Tibial artery (tissue), 4 donors: ENCODE data around the gene TMEM11.

Experiments
- DNase-seq, 2 donors: peaks; one replicate each; pipeline ENCODE4 v3.0.0-alpha.2; 2019
- H3K27ac ChIP-seq, 2 donors: fragments of 200-600 bp; sonication (generic) in 1 of 2; 1 replicate in 1 of 2; 2 replicates in 1 of 2; pipeline ENCODE4 v1.5.1; 2018 to 2019; ENCODE audit warnings: mild to moderate bottlenecking in 1 of 2
- H3K27me3 ChIP-seq, 2 donors: fragments of 200-600 bp; sonication (generic) in 1 of 2; one replicate each; pipeline versions ENCODE4 v1.5.1 to v1.6.0; 2016 to 2019
- H3K36me3 ChIP-seq, 3 donors: fragments of 200-600 bp; sonication (generic) in 2 of 3; one replicate each; pipeline ENCODE4 v1.5.1; 2016 to 2019; ENCODE audit warnings: mild to moderate bottlenecking in 2 of 3
- H3K4me1 ChIP-seq, 4 donors: fragments of 200-600 bp; sonication (generic) in 2 of 4; 1 replicate in 3 of 4; 2 replicates in 1 of 4; pipeline ENCODE4 v1.5.1; 2016 to 2019
- H3K4me3 ChIP-seq, 2 donors: fragments of 200-600 bp; sonication (generic) in 1 of 2; 1 replicate in 1 of 2; 2 replicates in 1 of 2; pipeline ENCODE4 v1.5.1; 2018 to 2019; ENCODE audit warnings: mild to moderate bottlenecking in 2 of 2
- H3K9me3 ChIP-seq, 3 donors: fragments of 200-600 bp; sonication (generic) in 1 of 3; one replicate each; pipeline ENCODE4 v1.5.1; 2016 to 2019
- intact Hi-C: fragments of 100-400 bp; cut with DNase I; formaldehyde crosslinking; loops from one replicate; pipeline ENCODE4 v1.15.0; 2023; ENCODE audit warnings: low total_unique reads
- TF ChIP-seq, protein P1 (sequence below), 2 experiments: fragments of 200-600 bp in 1 of 2; fragments of 450-650 bp in 1 of 2; IDR thresholded peaks; one replicate each; pipeline ENCODE4 v1.5.1; 2017 to 2019; ENCODE audit warnings: antibody characterized with exemption in 2 of 2, mild to moderate bottlenecking in 1 of 2, moderate library complexity in 1 of 2

TMEM11 gene

DNA sequence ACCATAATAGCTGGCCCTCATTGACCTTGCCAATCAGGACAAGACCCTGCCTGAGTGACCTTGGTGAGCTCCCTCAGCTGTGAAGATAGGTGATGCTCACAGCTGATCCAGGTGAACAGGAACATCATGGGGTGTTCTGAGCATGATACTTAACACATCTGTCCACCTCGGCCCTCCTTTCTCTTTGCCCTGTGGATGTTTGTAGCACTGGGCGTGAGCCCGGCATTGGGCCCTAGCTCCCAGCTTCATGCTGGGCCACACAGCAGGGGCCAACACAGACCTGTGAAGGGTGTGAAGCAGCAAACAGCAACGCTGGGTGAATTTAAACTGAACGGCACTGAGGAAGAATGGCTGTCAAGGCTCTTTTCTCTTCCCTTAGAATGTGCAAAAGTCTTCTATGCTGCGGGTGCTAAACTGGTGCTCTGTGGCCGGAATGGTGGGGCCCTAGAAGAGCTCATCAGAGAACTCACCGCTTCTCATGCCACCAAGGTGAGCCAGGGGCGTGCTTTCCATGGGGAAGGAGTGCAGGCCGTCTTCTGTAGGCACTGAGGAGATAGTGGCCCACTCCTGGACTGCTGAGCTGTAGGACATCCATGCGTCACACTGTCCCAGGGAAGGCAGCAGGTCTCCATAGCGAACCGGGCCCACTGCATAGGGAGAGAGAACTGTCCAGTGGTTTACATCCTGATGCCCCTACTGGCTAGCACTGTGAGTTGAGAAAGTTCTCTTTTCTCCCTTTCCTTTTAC is 35.9 kb downstream of the TMEM11 start:
- peak; percentile 2 to 40 for DNase-seq
- intact Hi-C loops: no loop called here
- no peak overlapping the region for H3K4me3 ChIP-seq
- TF ChIP-seq, protein P1, sequence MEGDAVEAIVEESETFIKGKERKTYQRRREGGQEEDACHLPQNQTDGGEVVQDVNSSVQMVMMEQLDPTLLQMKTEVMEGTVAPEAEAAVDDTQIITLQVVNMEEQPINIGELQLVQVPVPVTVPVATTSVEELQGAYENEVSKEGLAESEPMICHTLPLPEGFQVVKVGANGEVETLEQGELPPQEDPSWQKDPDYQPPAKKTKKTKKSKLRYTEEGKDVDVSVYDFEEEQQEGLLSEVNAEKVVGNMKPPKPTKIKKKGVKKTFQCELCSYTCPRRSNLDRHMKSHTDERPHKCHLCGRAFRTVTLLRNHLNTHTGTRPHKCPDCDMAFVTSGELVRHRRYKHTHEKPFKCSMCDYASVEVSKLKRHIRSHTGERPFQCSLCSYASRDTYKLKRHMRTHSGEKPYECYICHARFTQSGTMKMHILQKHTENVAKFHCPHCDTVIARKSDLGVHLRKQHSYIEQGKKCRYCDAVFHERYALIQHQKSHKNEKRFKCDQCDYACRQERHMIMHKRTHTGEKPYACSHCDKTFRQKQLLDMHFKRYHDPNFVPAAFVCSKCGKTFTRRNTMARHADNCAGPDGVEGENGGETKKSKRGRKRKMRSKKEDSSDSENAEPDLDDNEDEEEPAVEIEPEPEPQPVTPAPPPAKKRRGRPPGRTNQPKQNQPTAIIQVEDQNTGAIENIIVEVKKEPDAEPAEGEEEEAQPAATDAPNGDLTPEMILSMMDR (IDR thresholded peaks at IDR 0.05): no peak
- peaks cover 0 to 22% (median 14%) of the 10 kb centered on the region in 4 donors for H3K4me1 ChIP-seq
- no peaks in the 10 kb centered on the region for H3K9me3 ChIP-seq
- no peaks in the 10 kb centered on the region for H3K27me3 ChIP-seq
- H3K27ac ChIP-seq: no peak overlapping the region
- peaks cover 0 to 32% (median 5%) of the 10 kb centered on the region in 3 donors for H3K36me3 ChIP-seq

DNA sequence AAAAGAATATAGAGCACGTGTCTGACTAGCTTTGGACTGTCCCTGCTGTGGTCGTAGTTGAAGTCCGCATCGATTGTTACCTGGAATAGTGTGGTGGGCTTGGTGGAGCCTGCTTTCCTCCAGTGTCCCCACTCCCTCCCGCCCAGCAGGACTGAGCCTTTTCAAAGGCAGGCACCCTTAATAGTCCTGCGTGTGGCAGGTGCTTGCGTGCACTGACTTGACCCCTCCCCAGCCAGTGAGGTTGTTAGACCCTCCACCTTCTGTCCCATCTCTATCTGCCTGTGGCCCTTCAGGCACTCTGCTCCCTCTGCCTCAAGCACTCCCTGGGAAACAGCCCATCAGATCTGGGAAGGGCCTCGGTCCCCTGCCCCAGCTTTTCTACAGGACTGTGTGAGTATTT is 36.6 kb downstream of the TMEM11 start:
- H3K9me3 ChIP-seq: no peaks in the 10 kb centered on the region
- no peaks in the 10 kb centered on the region for H3K27me3 ChIP-seq
- H3K4me1 ChIP-seq: peaks cover 0 to 22% (median 14%) of the 10 kb centered on the region in 4 donors
- H3K27ac ChIP-seq: no peak overlapping the region
- peaks cover 0 to 38% (median 5%) of the 10 kb centered on the region in 3 donors for H3K36me3 ChIP-seq
- DNase-seq: peak in 1 of 2 donors; percentile 35
- TF ChIP-seq, protein P1 (IDR thresholded peaks at IDR 0.05): no peak
- intact Hi-C loops: no loop called here
- no peak overlapping the region for H3K4me3 ChIP-seq

DNA sequence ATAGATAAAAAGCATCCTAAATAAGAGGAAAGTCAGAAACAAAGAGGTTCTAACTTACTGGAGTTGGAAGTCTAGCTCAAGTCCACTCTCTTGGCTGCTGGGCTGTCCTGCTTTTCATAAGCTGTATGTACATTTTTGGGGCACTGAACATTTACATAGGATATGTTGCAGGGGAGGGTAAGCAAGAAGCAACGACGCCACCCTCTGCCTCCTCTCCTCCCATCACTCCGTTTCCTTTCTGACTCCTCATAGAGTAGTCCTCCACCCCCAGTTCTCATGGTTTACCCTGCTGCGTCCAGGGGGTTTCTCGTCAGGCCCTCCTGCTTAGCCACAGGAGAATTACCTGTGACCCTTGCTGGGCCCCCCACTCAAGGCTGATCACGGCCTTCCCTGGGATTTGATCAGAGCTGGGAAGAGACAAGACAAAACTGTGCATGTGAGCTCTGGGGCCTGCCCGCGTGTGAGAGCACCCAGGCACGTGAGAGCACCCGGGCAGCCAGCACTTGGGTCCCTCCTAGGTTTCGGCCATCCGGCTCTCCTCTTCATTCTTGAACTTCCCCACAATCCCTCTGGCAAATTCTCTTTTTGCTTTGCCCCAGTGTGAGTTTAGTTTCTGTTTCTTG is 37.1 kb downstream of the TMEM11 start:
- intact Hi-C loops: no loop called here
- Histone ChIP-seq H3K4me1 (peaks cover 0 to 22% (median 14%) of the 10 kb centered on the region in 4 donors), H3K36me3 (peaks cover 0 to 44% (median 5%) of the 10 kb centered on the region in 3 donors), H3K9me3 (no peaks in the 10 kb centered on the region), H3K27me3 (no peaks in the 10 kb centered on the region), H3K27ac (no peak overlapping the region), H3K4me3 (no peak overlapping the region)
- peak in 1 of 2 donors; percentile 19 for DNase-seq
- TF ChIP-seq, protein P1 (IDR thresholded peaks at IDR 0.05): no peak

DNA sequence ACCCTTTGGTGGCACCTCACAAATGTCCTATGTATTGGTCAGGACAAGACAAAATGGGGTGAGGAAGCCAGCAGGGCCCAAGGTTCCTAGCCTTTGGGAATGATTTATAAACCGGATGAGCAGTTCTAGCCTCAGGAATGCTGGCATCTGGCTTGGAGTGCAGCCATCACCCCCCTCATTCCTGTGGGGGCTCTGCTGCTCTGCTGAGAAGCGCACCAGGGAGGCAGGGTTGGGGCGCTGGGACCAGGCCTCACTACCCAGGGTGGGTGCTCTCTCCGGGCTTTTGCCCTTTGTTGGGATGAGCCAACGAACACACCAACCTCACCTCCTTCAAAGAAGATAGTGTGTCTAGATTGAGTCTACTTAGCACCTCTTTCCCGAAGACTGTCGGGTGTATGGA is 39.2 kb downstream of the TMEM11 start:
- intact Hi-C loops: no loop called here
- peak overlapping the region; percentile 60 to 66 for H3K27ac ChIP-seq
- H3K36me3 ChIP-seq: peaks cover 0 to 39% (median 5%) of the 10 kb centered on the region in 3 donors
- H3K9me3 ChIP-seq: no peaks in the 10 kb centered on the region
- no peaks in the 10 kb centered on the region for H3K27me3 ChIP-seq
- DNase-seq: no peak
- no peak overlapping the region for H3K4me3 ChIP-seq
- TF ChIP-seq, protein P1 (IDR thresholded peaks at IDR 0.05): no peak
- peaks cover 0 to 39% (median 28%) of the 10 kb centered on the region in 4 donors for H3K4me1 ChIP-seq

DNA sequence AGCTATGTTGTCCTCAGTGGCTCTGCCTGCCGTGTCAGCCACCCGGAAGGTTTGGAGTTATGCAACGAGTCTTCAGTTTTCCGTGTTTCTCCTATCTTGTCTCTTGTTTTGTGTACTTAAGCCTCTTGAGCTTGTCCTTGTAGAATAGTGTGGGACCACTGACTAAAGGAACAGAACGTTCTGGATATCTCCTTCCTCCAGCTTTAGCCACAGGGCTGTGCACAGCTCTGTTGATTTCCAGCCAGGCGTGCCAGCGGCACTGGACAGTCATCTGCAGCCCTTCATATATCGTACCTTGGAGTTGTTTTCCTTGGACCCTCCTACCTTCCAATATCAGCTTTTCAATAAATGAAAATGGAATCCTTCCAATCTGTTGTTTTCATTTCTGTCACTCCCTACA is 39.8 kb downstream of the TMEM11 start:
- H3K9me3 ChIP-seq: no peaks in the 10 kb centered on the region
- DNase-seq: no peak
- TF ChIP-seq, protein P1 (IDR thresholded peaks at IDR 0.05): no peak
- peak overlapping the region; percentile 60 to 66 for H3K27ac ChIP-seq
- intact Hi-C loops: no loop called here
- peaks cover 0 to 45% (median 28%) of the 10 kb centered on the region in 4 donors for H3K4me1 ChIP-seq
- no peaks in the 10 kb centered on the region for H3K27me3 ChIP-seq
- peaks cover 0 to 34% (median 5%) of the 10 kb centered on the region in 3 donors for H3K36me3 ChIP-seq
- no peak overlapping the region for H3K4me3 ChIP-seq
